Measurements from ENCODE around the gene NDUFAF7. TPM values are rescaled to one million over a fixed set of nuclear protein-coding genes. Genes with fewer than 3 reads are reported as not detected.

Gene NDUFAF7
- polyA plus RNA-seq, 3 donors, result 4.7 to 12.2 (median 5.6) TPM

DNA sequence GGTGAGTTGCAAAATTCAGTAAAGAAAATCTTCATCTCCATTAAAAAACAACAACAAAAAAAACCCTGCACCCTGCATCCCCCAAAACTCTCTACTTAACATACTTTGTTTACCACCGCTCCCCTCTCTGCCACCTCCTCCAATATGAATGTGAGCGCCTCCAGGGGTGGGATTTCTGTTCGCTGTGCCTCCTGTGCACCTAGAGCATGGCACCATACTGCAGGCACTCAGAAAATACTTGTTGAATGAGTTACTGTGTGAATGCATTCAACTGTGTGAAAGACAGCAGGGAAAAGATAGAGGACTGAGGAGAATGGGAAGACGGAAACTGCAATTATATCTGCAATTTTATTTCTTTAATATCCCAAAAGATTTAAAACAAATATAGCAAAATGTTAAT lies 4.6 kb upstream of the NDUFAF7 start:
- H3K27me3 ChIP-seq (ENCODE audit: control insufficient read depth in 2 of 2, insufficient read depth in 2 of 2, low read length in 2 of 2), result no peaks in the 10 kb centered on the region
- no peak overlapping the region for H2AFZ ChIP-seq (ENCODE audit: insufficient read depth, low read depth, low read length, poor library complexity, severe bottlenecking)
- H3K36me3 ChIP-seq (replicated peaks in 1 of 2; ENCODE audit: control insufficient read depth in 1 of 2, insufficient read depth in 2 of 2, low read length in 2 of 2), result peaks cover 36 to 58% of the 10 kb centered on the region in 2 donors
- Mint-ChIP-seq H3K27me3 (ENCODE audit: low read depth in 3 of 3) (no peaks in the 10 kb centered on the region), H3K4me3 (no peak overlapping the region), H3K27ac (peak overlapping the region in 1 of 7 donors; percentile 32), H3K4me1 (peaks cover 9% of the 10 kb centered on the region), H3K36me3 (peaks cover 44 to 51% of the 10 kb centered on the region in 2 donors), H3K9me3 (no peaks in the 10 kb centered on the region)
- no peak overlapping the region for H3K4me2 ChIP-seq (replicated peaks; ENCODE audit: extremely low read depth, low read length, poor library complexity, severe bottlenecking)
- peaks cover 22% of the 10 kb centered on the region for H4K20me1 ChIP-seq (ENCODE audit: insufficient read depth, low read length)
- whole genome bisulfite sequencing (ENCODE audit: insufficient coverage), result no CpG with 5 or more reads among the region's 4 CpGs
- no peaks in the 10 kb centered on the region for H3K9me3 ChIP-seq (replicated peaks in 1 of 2; ENCODE audit: control insufficient read depth in 1 of 2, insufficient read depth in 1 of 2, low read length in 2 of 2)
- TF ChIP-seq, protein P1, sequence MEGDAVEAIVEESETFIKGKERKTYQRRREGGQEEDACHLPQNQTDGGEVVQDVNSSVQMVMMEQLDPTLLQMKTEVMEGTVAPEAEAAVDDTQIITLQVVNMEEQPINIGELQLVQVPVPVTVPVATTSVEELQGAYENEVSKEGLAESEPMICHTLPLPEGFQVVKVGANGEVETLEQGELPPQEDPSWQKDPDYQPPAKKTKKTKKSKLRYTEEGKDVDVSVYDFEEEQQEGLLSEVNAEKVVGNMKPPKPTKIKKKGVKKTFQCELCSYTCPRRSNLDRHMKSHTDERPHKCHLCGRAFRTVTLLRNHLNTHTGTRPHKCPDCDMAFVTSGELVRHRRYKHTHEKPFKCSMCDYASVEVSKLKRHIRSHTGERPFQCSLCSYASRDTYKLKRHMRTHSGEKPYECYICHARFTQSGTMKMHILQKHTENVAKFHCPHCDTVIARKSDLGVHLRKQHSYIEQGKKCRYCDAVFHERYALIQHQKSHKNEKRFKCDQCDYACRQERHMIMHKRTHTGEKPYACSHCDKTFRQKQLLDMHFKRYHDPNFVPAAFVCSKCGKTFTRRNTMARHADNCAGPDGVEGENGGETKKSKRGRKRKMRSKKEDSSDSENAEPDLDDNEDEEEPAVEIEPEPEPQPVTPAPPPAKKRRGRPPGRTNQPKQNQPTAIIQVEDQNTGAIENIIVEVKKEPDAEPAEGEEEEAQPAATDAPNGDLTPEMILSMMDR (IDR thresholded peaks at IDR 0.05), result no peak
- DNase-seq, result no peak
- H3K4me3 ChIP-seq (replicated peaks in 1 of 3; ENCODE audit: low read depth in 2 of 3, low read length in 3 of 3), result no peak overlapping the region
- intact Hi-C loops (cut with micrococcal nuclease), result no loop called here
- no peak overlapping the region for H3K9ac ChIP-seq (ENCODE audit: insufficient read depth, low read length, poor library complexity, severe bottlenecking)
- peaks cover 76% of the 10 kb centered on the region for H3K79me2 ChIP-seq (ENCODE audit: insufficient read depth, low read length)
- peaks cover 13 to 17% of the 10 kb centered on the region in 2 donors for H3K4me1 ChIP-seq (ENCODE audit: control insufficient read depth in 1 of 2, insufficient read depth in 2 of 2, low read length in 2 of 2)
- H3K27ac ChIP-seq (ENCODE audit: low read depth in 1 of 2, low read length in 2 of 2), result no peak overlapping the region

DNA sequence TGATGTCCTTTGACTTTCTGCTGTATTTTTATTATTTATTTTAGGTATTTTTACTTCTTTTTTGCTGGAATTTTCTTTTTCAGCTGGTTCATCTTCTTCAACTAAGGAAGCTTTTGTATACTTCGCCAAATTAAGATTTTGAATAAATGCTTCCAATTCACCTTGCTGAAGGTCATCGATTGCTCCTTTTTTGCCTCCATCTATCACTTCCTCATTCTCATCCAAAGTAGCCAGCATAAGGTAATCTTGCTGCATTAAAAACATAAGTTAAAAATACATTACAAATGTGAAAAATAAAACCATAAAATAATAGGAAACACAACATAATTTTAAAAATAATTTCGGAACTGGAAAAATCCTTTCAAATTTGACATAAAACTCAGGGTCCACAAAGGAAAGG lies 2.7 kb upstream of the NDUFAF7 start:
- TF ChIP-seq, protein P1 (IDR thresholded peaks at IDR 0.05), result no peak
- Histone ChIP-seq H3K27me3 (ENCODE audit: control insufficient read depth in 2 of 2, insufficient read depth in 2 of 2, low read length in 2 of 2) (no peaks in the 10 kb centered on the region), H3K36me3 (replicated peaks in 1 of 2; ENCODE audit: control insufficient read depth in 1 of 2, insufficient read depth in 2 of 2, low read length in 2 of 2) (peaks cover 23 to 39% of the 10 kb centered on the region in 2 donors), H3K9ac (ENCODE audit: insufficient read depth, low read length, poor library complexity, severe bottlenecking) (no peak overlapping the region), H3K4me1 (ENCODE audit: control insufficient read depth in 1 of 2, insufficient read depth in 2 of 2, low read length in 2 of 2) (peaks cover 23 to 27% of the 10 kb centered on the region in 2 donors), H3K4me2 (replicated peaks; ENCODE audit: extremely low read depth, low read length, poor library complexity, severe bottlenecking) (no peak overlapping the region), H3K9me3 (replicated peaks in 1 of 2; ENCODE audit: control insufficient read depth in 1 of 2, insufficient read depth in 1 of 2, low read length in 2 of 2) (no peaks in the 10 kb centered on the region), H3K27ac (ENCODE audit: low read depth in 1 of 2, low read length in 2 of 2) (no peak overlapping the region), H4K20me1 (ENCODE audit: insufficient read depth, low read length) (peaks cover 22% of the 10 kb centered on the region), H3K79me2 (ENCODE audit: insufficient read depth, low read length) (peaks cover 91% of the 10 kb centered on the region), H2AFZ (ENCODE audit: insufficient read depth, low read depth, low read length, poor library complexity, severe bottlenecking) (no peak overlapping the region), H3K4me3 (replicated peaks in 1 of 3; ENCODE audit: low read depth in 2 of 3, low read length in 3 of 3) (no peak overlapping the region)
- intact Hi-C loops (cut with micrococcal nuclease), result no loop called here
- DNase-seq, result no peak
- peaks cover 31 to 35% of the 10 kb centered on the region in 2 donors for H3K36me3 Mint-ChIP-seq
- H3K4me3 Mint-ChIP-seq, result no peak overlapping the region
- H3K9me3 Mint-ChIP-seq, result no peaks in the 10 kb centered on the region
- no peaks in the 10 kb centered on the region for H3K27me3 Mint-ChIP-seq (ENCODE audit: low read depth in 3 of 3)
- no CpG with 5 or more reads among the region's 3 CpGs for WGBS (ENCODE audit: insufficient coverage)
- peak overlapping the region in 1 of 7 donors; percentile 10 for H3K27ac Mint-ChIP-seq
- peaks cover 9% of the 10 kb centered on the region for H3K4me1 Mint-ChIP-seq
